Spinal cord (tissue), 10 donors: ENCODE data around the gene GALNT17. TPM values are rescaled to one million over a fixed set of nuclear protein-coding genes. Genes with fewer than 3 reads are reported as not detected.
A peak's percentile ranks its signal among the peaks of the same experiment; 100 is the strongest.

Experiments
- DNase-seq, 6 donors: peaks; one replicate each; pipeline versions ENCODE4 v3.0.0 to v3.0.0-alpha.2; 2013 to 2015; ENCODE audit warnings: low spot score in 6 of 6, low read depth in 4 of 6
- H3K27ac ChIP-seq: one replicate; pipeline ENCODE4 v1.5.1; 2013; ENCODE audit warnings: low read depth, low read length, control low read depth
- H3K27me3 ChIP-seq: one replicate; pipeline ENCODE4 v1.6.1; 2013; ENCODE audit warnings: low read length; ENCODE audit not compliant: control insufficient read depth, insufficient read depth
- H3K36me3 ChIP-seq: one replicate; pipeline ENCODE4 v1.6.1; 2013; ENCODE audit warnings: low read length; ENCODE audit not compliant: control insufficient read depth, insufficient read depth
- H3K4me1 ChIP-seq: one replicate; pipeline ENCODE4 v1.6.1; 2013; ENCODE audit warnings: low read length; ENCODE audit not compliant: control insufficient read depth, insufficient read depth
- H3K4me3 ChIP-seq: one replicate; pipeline ENCODE4 v1.5.1; 2013; ENCODE audit warnings: low read depth, low read length, control low read depth
- H3K9me3 ChIP-seq: one replicate; pipeline ENCODE4 v1.6.1; 2013; ENCODE audit warnings: low read length; ENCODE audit not compliant: control insufficient read depth, insufficient read depth
- WGBS: methylation state at CpG from one replicate; pipeline ENCODE4 v1.1.5; 2013; ENCODE audit warnings: missing lambda C conversion rate; ENCODE audit not compliant: insufficient coverage; 5-methylcytosine and 5-hydroxymethylcytosine counted together
- polyA plus RNA-seq, 2 donors: library from polyadenylated mRNA; unstranded; fragments of 120-200 nt; gene quantifications; one replicate each; pipeline ENCODE4 v1.2.1, GENCODE V29; 2013; ENCODE audit not compliant: insufficient read length in 2 of 2
- total RNA-seq, 2 donors: library from RNA; depleted of rRNA in 1 of 2; stranded (reverse); fragments of 120-200 nt in 1 of 2; fragments of >200 nt in 1 of 2; gene quantifications; one replicate each; pipeline versions ENCODE4 v1.2.3 to v1.2.4, GENCODE V29; 2013 to 2014
- donor health status: healthy.

GALNT17 gene
- total and polyA plus RNA-seq, 4 donors: 44.9 to 54.8 (median 48.0) TPM

DNA sequence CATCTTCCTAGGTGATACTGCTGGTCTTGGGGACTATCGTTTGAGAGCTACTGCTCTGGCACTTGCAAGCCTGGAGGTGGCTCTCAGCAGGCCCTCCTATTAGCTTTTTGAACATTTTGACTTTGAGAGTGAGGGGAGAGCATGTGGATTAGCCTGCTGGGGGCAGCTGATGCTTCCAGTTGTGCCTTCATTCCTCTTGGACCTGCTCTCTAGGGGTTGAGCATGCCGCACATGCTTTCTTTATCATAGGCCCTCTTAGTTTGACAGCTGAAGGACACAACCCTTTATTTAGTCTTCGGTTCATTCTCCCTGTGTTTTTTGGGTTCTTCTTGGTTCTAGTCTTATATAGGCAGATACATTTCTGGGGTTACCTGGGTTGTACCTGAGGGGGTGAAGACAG is 132.1 kb downstream of the GALNT17 start:
- H3K4me1 ChIP-seq: no peaks in the 10 kb centered on the region

DNA sequence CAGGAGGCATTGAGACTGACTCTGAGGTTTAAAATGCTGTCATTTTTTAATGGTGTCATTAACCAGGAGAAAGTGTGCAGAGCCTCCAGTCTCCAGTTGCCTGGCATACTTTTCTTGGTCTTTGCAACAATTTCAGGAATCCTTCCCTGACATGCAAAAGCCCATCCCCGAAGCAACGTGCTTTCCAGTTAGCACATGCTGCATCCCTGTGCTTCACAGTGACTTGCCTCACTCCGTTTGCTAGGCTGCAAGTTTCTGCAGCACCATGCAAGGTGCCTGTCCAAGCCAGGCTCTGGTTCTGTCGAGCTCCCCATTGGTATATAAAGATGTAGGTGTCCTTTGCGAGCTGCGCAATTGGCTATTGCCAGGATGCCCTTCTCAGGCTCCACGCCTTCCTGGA is 135.0 kb downstream of the GALNT17 start:
- peaks cover 2% of the 10 kb centered on the region for H3K4me1 ChIP-seq
- H3K4me3 ChIP-seq: no peak overlapping the region
- no peaks in the 10 kb centered on the region for H3K27me3 ChIP-seq
- H3K27ac ChIP-seq: no peak overlapping the region
- H3K36me3 ChIP-seq: no peaks in the 10 kb centered on the region
- no peaks in the 10 kb centered on the region for H3K9me3 ChIP-seq
- no peak for DNase-seq
- WGBS: 54% methylated on average over 3 of the region's 7 CpGs

More for the DNA sequence above, 132.1 kb downstream of the GALNT17 start:
- 86% methylated on average over 2 of the region's 3 CpGs for whole genome bisulfite sequencing
- H3K9me3 ChIP-seq: no peaks in the 10 kb centered on the region
- no peaks in the 10 kb centered on the region for H3K27me3 ChIP-seq
- DNase-seq: no peak
- H3K4me3 ChIP-seq: no peak overlapping the region
- no peaks in the 10 kb centered on the region for H3K36me3 ChIP-seq
- no peak overlapping the region for H3K27ac ChIP-seq

DNA sequence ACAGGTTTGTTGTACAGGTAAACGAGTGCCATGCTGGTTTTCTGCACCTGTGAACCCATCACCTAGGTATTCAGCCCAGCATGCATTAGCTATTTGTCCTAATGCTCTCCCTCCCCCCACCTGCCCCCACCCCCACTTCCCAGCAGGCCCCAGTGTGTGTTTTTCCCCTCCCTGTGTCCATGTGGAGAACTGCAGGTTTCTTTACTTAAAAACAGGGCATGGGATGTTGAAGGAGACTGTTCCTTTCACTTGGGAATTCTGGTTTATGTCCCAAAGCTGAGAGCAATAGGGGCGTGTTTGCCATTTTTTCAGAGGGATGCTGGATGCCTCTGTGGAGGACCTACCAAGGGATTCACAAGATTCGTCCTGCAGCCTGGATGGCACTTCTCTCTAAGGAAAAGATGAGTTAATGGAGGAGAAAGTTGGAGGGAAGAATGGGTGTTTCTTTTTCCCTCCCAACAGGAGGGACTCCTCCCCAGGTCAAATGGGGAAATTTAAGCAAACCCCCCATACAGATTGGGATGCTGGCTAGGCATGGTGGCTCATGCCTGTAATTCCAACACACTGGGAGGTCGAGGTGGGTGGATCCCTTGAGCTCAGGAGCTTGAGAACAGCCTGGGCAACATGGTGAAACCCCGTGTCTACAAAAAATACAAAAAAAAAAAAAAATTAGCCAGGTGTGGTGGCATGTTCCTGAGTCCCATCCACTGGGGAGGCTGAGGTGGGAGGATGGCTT is 136.0 kb downstream of the GALNT17 start:
- 77% methylated on average over 3 of the region's 5 CpGs for whole genome bisulfite sequencing

DNA sequence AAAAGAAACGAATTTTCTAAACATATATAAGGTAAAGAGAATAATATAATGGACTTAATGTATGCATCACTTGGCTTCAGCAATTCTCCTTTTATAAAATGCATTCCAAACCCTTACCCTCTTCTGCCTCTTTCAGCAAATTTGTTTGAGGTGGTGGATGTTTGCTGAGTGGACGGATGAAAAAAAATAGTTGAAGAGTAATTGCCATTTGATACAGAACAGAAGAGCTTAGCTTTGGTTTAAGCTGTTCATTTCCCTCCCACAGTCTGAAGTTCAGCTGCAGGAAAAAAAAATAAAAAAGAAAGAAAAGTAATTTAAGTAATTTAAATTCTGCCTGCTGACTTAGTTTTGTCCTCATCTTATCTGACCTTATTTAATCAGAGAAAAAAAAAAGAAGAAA is 138.6 kb downstream of the GALNT17 start:
- H3K36me3 ChIP-seq: no peaks in the 10 kb centered on the region
- no peaks in the 10 kb centered on the region for H3K27me3 ChIP-seq
- peak in 1 of 6 donors; percentile 48 for DNase-seq
- no peak overlapping the region for H3K4me3 ChIP-seq
- peaks cover 2% of the 10 kb centered on the region for H3K4me1 ChIP-seq
- no peak overlapping the region for H3K27ac ChIP-seq
- H3K9me3 ChIP-seq: no peaks in the 10 kb centered on the region
- no CpG with 5 or more reads among the region's 2 CpGs for WGBS

More for the DNA sequence above, 136.0 kb downstream of the GALNT17 start:
- peaks cover 2% of the 10 kb centered on the region for H3K4me1 ChIP-seq
- no peak overlapping the region for H3K27ac ChIP-seq
- H3K4me3 ChIP-seq: no peak overlapping the region
- DNase-seq: no peak
- no peaks in the 10 kb centered on the region for H3K9me3 ChIP-seq
- no peaks in the 10 kb centered on the region for H3K36me3 ChIP-seq
- H3K27me3 ChIP-seq: no peaks in the 10 kb centered on the region

DNA sequence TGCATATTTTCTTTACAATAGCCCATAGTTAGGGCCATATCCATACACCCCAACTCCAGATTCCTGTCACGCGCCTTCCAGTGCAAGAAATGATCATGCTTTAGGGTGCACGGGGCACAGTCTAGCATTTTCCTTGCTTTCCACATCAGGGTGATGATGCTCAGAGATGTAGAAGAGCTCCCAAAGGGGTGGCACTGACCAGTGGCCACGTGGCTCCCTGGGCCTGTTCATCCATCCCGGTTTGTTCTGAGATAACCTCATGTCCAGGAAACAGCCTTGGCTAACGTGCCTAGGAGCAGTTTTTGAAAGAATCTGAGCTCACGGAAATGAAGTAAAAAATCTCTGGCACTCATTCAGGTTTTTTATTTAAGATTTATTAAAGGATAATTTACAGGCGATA is 139.3 kb downstream of the GALNT17 start:
- H3K4me3 ChIP-seq: no peak overlapping the region
- no peaks in the 10 kb centered on the region for H3K9me3 ChIP-seq
- no peaks in the 10 kb centered on the region for H3K27me3 ChIP-seq
- peaks cover 2% of the 10 kb centered on the region for H3K4me1 ChIP-seq
- no peaks in the 10 kb centered on the region for H3K36me3 ChIP-seq
- DNase-seq: no peak
- 93% methylated on average over 5 of the region's 8 CpGs for WGBS
- H3K27ac ChIP-seq: peak overlapping the region; percentile 18

GRCh38 chr7:71272509-71273490 is 140.9 kb downstream of the GALNT17 start:
- Histone ChIP-seq H3K9me3 (no peaks in the 10 kb centered on the region), H3K4me1 (peaks cover 2% of the 10 kb centered on the region), H3K4me3 (no peak overlapping the region), H3K27ac (peak overlapping the region; percentile 45), H3K27me3 (no peaks in the 10 kb centered on the region), H3K36me3 (no peaks in the 10 kb centered on the region)
- 80% methylated on average over 3 of the region's 6 CpGs for WGBS
- peak in 1 of 6 donors; percentile 43 for DNase-seq

- Histone ChIP-seq H3K4me3 (no peak overlapping the region), H3K9me3 (no peaks in the 10 kb centered on the region), H3K27ac (no peak overlapping the region), H3K4me1 (no peaks in the 10 kb centered on the region), H3K36me3 (no peaks in the 10 kb centered on the region), H3K27me3 (no peaks in the 10 kb centered on the region)
- WGBS: 100% methylated on average over 1 of the region's 2 CpGs
- DNase-seq: no peak
Observed at GRCh38 chr7:71278257-71278656, 146.3 kb downstream of the GALNT17 start.

DNA sequence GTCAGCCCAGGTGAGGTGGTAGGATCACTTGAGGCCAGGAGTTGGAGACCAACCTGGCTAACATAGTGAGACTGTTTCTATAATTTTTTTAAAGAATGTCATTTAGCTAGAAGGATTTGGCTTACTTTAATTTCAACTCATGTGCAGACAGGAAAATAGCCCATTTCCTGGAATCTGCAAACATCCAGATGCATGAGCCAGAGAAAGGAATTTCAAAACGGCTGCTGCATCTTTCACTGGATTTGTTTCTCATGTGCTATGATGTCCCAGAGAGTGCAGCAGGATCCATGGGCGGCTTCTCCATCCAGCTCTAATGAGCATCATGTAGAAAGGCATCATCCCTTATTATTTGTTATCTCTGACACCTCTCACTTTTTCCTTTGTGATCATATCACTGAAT is 149.3 kb downstream of the GALNT17 start:
- Histone ChIP-seq H3K4me1 (peaks cover under 1% of the 10 kb centered on the region), H3K27ac (no peak overlapping the region), H3K27me3 (no peaks in the 10 kb centered on the region), H3K4me3 (no peak overlapping the region), H3K9me3 (no peaks in the 10 kb centered on the region), H3K36me3 (no peaks in the 10 kb centered on the region)
- 69% methylated on average over 2 of the region's 2 CpGs for WGBS
- no peak for DNase-seq

DNA sequence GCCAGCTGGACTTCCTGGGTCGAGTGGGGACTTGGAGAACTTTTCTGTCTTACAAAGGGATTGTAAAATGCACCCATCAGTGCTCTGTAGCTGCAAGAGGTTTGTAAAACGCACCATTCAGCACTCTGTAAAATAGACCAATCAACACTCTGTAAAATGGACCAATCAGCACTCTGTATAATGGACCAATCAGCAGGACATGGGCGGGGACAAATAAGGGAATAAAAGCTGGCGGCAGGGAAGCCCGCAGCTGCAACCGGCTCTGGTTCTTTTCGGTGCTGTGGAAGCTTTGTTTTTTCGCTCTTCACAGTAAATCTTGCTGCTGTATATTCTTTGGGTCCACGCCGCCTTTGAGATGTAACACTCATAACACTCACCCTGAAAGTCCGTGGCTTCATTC is 151.9 kb downstream of the GALNT17 start:
- H3K4me1 ChIP-seq: peaks cover 9% of the 10 kb centered on the region
- no peak overlapping the region for H3K27ac ChIP-seq
- DNase-seq: no peak
- H3K9me3 ChIP-seq: no peaks in the 10 kb centered on the region
- no peaks in the 10 kb centered on the region for H3K27me3 ChIP-seq
- H3K36me3 ChIP-seq: no peaks in the 10 kb centered on the region
- WGBS: 91% methylated on average over 9 of the region's 11 CpGs
- no peak overlapping the region for H3K4me3 ChIP-seq
